Non-pigmented ciliary epithelial cell (primary cell): Measurements from ENCODE around the gene SLC43A1.
A peak's percentile ranks its signal among the peaks of the same experiment; 100 is the strongest.
"Not testable (repeated sequence)": the region's sequence is repeated elsewhere in the genome, so short reads cannot be mapped to it uniquely, and the experiment has no call there.

Experiments
- DNase-seq: peaks from one replicate; pipeline ENCODE4 v3.0.0-alpha.2; 2010; ENCODE audit warnings: low read depth

Gene SLC43A1

DNA sequence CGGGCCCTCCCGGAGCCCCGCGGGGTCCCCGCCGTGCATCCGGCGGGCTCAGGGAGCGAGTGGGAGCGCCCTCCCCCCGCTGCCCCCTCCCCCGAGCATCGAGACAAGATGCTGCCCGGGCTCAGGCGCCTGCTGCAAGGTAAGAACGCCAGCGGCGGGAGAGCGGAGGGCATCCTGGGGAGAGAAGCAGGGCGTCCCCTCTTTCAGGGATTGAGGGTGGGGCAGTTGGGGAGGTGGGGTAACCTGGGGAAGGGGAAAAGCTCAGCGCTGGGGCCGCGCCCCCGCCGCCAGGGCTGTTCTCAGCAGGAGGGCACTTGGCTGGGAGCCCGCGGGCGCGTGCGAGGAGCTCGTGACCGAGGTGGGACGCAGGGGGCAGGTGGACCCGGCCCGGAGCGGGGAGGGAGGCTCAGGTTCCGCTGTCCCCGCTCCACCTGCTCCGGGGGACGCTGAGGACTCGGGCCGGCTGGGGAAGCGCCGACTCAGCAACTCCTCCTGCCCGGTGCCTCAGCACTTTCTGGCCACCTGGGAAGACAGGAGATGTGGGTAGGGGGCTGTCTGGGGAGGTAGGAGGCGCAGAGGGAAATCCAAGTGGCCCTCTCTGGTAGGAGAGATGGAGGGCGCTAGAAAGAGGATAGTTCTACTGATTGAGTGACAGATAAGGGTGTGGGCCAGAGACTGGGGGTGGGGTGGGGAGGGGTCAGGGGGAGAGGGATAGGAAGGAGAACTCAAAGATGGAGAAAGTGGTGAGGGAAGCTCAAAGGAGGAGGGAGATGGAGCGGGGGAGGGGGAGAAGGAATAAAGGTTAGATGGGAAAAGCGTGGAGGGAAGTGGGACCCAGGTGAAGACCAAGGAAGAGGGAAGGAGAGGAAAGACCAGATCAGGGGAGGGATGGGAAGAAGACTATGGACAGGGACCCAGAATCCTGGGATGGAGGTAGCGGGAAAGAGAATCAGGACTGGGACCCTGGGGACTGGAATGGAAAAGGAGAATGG, 54.4 kb downstream of the SLC43A1 start:
- DNase-seq: no peak

DNA sequence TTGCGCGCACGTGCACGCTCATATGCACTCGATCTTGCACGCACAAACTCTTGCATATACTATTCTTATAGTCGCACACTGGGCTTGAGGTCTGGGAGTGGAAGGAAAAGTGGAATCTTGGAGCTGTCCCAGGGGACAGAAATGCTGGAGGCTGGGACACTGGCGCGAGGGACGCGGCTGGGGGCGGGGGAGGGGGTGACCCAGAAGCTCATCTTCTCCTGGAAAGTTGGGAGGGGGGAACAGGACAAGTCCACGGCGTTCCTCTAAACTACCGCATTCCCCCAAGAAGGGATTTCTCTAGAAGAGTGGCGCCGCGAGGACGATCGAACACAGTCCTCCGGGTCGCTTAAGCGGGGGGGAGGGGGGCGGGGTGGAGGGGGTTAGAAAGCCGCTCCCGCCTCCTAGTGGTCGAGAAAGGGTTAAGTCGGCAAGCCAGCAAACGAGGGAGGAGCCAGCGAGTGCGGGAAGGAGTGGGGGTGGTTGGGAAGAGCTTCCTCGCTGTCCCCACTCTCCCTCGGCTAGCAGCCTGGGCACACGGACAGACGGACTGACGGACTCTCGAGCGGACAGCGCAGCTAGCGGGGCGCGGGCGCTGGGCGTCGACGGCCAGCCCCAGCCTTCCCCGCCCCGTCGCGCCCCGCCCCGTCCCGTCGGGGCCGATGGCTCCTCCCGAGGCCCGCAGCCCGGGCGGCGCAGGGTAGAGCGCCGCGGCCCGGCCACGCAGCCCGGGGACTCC, 55.3 kb downstream of the SLC43A1 start, which contains the start of gene RTN4RL2:
Gene RTN4RL2, plus strand, starts transcription at position 507 of the 736 bp plus-strand sequence. CDS start 338 bp downstream, outside the sequence.
- DNase-seq: no peak

DNA sequence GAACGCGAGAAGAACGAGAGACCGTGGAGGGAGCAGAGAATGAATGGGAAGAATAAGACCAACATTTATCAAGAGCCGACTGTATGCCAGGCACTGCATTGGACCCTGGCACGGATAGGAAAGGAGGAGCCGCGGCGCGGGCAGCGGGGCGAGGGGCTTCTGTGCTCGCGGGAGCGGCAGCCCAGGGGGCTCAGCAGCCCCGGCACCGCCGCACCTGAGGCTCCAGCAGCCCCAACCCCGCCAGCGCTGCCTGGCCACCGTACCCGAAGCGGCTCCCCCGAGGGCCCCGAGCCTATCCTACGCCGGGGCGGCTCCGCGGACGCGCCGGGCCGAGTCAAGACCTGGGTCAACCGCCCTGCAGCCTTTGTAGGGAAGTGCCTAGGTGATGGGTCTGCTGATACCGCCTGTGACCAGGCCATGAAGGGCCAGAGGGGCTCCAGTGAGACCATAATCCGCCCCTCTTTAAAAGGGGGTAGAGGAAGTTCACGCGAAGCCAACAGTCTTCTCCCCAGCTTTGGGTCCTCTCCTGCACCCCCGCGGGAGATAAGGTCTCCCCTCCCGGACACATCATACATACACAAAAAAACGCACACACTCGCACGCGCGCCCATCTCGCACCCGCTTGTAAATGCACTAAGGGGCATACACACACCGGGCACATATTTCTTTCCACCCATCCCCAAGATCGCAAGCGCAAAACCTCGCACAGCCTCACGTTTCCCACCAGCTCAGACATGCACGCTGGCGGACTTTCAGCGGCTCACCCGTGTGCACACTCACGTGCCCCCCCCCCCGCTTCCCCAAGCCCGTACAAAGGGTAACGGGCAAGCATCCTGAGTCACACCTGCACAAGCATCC, 56.1 kb downstream of the SLC43A1 start:
- DNase-seq: no peak

DNA sequence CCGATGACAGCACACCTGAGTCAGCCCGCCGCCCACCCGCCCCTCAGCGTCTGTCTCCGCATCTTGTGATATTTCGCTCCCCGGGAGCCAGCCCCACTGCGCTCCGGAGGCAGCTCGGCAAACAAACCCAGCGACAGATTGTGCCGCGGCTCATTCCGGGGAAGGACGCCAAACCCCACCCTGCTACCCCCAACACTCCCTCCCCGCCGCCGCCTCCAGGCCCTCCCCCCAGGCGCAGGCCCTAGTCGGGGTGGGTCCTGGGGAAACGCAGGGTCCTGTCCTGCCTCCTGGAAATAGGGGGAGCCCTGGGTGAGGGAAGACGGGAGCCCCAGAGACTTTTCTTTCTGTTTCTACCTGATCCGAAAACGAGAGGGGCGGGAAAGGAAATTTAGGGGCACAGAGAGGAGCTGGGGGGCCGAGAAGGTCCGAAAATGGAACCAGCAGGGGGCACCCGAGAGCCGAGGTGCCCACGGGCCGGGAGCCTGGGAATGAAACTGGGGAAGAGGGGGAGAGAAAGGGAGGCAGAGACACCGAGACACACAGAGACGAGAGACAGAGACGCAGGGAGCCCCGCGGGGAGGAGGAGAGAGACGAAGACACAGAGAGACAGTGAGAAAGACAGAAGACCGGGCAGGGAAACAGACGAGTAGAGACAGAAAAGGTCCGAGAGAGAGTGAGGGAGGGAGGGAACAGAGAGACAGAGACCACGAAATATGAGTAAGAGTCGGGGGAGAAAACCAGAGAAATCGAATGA, 56.9 kb downstream of the SLC43A1 start:
- no peak for DNase-seq

DNA sequence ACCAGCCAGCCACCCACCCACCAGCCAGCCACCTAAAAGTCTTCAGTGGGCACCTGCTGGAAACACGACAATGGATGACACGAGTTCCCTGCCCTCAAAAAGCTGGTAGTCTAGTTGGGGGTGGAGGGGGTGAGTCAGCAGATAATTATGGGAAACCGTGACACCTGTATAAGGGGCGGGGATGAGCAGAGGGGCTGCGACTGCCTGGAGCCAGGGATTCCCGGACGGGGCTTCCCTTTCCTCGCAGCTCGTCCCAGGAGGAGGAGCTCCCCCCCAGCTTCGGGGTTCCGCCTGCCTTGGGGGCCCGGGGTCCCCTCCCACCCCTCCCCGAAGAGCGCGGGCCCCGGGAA, 57.5 kb downstream of the SLC43A1 start:
- DNase-seq: no peak

DNA sequence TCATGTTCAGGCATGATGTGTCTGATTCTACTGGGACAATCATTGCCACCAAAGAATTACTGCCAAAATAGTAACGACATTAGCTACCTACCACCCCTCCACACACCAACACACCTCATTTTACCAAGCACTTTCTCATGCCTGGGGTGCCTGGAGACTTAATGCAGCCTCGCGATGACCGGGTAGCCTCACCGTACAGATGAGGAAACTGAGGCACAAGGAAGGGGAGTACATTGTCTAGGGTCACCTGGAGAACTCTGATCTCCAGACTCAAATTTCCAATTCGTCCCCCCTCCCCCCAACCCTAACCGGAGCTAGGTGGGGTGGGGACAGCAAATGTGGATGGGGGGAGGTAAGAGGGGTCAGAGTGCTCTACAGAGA, 57.9 kb downstream of the SLC43A1 start:
- no peak for DNase-seq

DNA sequence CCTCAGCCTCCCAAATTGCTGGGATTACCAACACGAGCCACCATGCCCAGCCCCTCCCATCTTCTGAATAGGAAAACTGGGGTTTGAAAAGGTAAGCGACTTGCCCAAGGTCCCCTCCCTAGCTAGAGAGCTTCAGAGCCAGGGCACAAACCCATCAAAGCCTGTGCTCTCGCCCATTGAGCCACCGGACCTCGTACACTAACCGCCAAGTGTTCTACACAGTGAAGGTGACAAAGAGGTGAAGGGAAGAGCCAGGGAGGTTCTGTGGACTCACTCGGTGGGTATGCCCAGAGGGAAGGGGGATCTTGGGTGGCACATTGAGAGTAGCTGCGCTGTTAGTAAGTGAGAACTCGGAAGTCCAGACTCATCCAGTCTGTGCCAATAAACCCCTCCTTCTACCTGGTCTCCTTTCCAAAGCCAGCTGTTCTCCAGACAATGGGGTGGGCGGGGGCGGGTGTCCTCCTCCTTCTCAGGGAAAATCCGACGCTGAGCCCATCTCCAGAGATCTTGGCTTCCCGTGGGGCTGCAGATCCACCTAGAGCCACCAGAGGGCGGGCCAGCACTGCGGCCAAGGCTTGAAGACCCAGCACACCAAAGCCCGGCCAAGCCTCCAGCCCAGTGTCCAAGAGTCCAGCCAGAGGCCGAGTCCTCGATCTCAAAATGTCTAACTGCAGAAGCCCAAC, 58.4 kb downstream of the SLC43A1 start:
- peak; percentile 35 for DNase-seq

DNA sequence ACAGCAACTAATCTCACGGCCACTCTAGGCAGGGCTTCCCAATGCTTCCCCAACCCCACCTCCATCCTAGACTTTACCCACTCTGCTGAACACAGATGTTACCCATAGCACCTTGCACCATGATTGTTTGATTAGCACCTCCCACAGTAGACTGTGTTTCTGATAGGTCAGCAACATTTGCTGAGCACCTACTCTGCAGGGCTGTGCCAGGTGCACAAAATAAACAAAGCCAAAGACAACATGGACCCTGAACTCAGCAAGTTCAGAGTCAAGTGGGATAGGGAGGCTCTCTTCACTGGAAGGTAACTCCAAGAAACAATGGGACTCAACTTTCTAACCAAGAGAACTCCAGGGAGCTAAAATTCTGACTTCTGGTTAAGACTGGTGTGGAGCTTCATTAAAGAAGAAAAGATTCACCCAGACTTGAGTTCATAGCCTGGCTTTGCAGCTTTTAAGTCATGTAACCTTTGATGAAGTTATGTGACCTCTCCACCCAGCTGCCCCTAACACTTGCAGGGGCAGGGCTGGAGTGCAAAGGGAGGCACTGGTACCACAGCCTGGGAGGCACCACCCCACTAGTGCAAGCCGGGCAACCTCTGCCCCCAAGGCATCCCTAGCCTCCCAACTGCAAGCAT, 61.8 kb downstream of the SLC43A1 start:
- DNase-seq: no peak

DNA sequence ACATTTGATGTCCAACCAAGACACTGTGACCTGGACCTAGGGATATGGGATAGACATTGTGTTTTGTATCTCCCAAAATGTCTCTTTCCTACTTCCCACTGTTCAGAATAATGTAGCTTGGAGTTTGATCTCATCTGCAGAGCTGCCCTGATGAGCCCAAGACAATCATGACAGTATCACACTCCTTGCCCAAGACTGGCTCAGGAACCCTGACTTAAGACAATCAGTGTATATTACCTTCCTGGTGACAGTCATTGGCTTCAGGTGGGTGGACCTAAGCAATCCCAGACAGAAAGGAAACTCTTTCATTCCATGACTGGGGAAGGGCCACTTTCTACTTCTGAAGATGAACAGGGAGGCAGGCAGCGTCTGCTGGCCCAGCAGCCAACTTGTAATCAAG, 69.4 kb downstream of the SLC43A1 start:
- no peak for DNase-seq

DNA sequence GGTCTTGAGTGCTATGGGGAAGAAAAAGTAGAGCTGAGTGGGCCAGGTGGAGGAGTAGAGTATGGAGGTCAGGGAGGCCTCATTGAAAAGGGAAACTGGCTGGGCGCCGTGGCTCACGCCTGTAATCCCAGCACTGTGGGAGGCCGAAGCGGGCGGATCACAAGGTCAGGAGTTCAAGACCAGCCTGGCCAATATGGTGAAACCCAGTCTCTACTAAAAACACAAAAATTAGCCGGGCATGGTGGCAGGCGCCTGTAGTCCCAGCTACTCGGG, 70.4 kb downstream of the SLC43A1 start:
- DNase-seq: not testable (repeated sequence)

DNA sequence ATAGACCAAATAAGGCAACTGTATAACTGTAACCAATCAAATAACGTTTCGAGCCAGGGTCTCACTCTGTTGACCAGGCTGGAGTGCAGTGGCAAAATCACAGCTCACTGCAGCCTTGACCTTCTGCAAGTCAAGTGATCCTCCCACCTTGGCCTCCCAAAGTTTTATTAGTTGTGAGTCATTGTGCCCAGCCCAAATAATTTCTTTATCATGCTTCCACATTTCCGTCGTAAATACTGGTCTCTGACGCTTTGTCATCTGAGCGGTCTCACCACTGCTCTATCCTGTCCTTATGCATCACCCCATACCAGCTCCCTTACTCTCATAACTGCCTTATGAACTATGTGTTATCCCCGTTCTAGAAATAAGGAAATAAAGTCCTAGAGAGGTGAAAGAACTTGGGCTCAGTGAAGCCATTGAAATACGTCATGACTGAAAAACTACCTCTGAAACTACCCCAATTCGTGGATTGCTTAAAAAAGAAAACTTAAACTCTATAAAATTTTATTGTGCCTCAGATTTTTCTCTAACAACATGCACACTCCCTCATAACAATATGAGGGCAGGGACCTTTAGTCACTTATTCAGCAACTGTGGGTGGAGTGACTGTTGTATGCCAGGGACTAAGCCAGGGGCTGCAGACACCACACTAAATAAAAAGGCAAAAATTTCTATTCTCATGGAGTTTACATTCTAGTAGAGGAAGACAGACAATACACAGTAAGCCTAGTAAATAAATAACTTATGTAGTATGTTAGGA, 71.0 kb downstream of the SLC43A1 start:
- no peak for DNase-seq

DNA sequence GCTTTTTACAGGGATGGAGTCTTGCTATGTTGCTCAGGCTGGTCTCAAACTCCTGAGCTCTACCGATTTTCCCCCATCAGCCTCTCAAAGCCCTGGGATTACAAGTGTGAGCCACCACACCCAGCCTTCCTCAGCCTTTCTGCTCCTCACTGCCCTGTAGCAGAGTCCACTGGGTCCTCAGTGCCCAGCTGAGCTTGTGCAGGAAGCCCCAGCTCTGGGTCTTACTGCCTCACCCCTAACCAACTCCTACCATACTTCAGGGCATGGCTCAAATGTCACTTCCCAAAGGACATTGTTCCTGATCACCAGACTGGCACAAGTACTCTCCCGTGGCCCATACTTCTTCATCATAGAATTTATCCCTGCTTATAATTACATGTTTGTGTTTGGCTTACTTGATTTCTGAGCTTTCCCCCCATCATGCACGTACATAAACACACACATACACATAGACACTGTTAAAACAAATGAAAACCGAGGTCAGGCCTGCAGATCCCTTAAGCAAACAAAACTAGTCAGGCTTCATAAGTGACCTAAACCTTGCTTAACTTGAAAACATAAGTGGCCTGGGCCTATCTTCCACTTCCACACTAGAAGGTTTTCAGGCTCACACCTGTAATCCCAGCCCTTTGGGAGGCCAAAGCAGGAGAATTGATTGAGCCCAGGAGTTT, 74.6 kb downstream of the SLC43A1 start:
- DNase-seq: no peak

DNA sequence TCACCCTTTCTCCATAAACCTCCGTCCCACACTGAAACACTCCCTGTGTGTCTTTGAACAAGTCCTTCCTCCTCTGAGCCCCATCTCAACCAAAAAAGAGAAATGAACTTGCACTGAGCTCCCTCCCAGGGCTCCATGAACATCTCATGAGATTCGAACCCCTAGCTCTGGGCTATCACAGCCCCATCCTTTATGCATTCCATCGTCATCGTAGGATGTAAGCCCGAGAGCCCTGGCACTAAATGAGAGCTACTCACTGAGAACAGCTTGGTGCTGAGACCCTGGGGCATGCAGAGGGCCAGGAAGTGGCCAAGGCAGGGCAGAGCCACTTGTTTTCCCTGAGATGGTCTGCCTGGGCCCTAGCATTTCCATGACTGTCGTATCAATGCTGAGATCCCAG, 75.7 kb downstream of the SLC43A1 start:
- DNase-seq: no peak

DNA sequence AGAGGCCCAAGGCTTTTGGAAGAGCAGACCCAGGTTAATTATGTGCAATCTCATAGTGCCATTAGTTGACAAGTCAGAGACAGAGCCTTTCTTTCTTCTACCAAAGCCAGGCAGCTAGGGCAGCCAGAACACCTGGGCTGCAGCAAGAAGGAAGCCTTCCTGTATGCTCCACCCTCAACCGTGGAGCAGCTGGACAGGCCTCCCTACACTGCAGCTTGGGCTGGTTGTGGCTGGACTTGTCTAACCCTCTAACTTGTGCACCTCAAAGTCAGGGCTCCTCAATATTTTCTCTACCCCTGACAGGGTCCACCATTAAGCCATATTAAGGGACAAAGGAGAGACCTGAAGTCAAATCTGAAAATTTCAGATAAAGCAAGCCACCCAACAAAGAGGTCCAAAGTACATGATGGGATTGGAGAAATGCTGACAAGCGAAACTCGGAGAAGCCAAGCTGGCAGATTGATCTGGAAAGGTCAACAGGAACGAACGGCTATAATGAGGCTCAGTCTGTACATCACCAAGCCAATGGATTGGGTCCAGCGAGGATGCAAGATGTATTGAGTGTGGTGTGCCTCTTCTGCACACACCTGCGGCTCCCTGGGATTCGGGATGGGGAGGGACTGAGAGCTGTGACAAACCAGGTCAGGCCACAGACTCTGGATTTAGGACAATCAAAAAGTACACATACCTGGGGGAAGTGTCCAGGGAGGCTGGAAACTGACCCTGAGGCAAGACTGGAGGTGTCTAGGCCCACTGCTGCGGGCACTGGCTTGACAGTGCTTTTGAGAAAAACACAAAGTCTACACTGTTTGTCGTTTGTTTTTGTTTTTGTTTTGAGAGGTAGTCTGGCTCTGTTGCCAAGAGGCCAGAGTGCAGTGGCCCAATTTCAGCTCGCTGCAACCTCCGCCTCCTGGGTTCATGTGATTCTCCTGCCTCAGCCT, 76.9 kb downstream of the SLC43A1 start:
- DNase-seq: no peak

DNA sequence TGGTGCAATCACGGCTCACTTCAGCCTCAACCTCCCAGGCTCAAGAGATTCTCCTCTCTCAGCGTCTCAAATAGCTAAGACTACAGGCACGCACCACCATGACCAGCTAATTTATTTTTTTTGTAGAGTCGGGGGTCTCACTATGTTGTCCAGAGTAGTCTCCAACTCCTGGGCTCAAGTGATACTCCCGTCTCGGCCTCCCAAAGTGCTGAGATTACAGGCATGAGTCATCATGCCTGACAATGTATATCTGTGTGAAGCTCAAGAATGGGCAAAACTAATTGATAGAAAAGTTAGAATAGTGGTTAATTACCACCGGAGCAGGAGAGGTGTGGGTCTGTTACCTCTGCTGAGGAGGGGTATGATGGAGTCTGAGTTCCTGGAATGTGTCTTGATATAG, 79.5 kb downstream of the SLC43A1 start:
- no peak for DNase-seq

DNA sequence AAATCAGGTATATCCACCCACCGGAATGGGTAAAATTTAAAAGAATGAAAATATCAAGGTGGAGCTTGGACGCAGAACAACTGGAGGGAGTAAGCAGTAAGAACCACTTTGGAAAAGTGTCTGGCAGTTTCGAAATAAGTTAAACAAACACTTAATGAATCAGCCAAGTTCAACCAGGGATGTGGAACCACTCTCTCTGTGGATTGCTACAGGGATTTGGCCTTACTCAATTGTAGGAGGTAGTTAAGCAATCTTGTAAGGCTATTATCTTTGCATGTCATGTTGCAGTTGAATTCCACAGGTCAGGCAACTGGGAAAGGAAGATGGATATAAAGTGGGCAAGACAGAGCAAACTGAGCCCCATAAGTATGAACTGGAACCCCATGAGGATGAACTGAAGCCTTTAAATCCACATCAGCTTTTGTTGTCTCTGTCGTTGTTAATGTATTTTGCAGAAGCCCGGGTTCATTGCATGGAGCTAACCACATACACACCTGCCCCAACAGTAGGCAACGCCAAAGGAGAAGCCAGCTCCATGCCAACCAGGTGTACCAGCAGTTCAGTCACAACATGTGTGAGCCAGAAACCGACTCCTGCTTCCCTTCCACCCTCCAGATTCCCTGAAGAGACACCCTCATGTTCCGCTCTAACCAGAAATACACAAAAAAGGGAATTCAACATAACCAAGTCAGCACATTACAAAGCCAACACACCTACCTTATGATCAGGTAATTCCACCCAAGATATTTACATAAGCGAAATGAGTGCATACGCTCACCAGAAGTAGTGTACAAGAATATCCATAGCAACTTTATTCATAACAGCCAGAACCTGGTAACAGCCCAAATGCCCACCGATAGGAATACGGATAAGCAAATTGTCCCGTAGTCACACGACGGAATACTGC, 80.6 kb downstream of the SLC43A1 start:
- peak; percentile 82 for DNase-seq
